Lower leg skin (tissue), 4 donors: ENCODE data around the gene SNX33. TPM values are rescaled to one million over a fixed set of nuclear protein-coding genes. Genes with fewer than 3 reads are reported as not detected.

ENCODE experiments used
- DNase-seq, 2 donors: peaks; one replicate each; pipeline ENCODE4 v3.0.0-alpha.2; 2019; ENCODE audit warnings: low spot score in 2 of 2
- H3K4me3 ChIP-seq: fragments of 200-600 bp; sonication (generic); 2 replicates; pipeline ENCODE4 v1.5.1; 2017; ENCODE audit warnings: mild to moderate bottlenecking, low read depth; ENCODE audit not compliant: poor library complexity, severe bottlenecking
- CTCF ChIP-seq, 3 donors: fragments of 450-650 bp; IDR thresholded peaks; one replicate each; pipeline ENCODE4 v1.5.1; 2016; ENCODE audit warnings: antibody characterized with exemption in 3 of 3, mild to moderate bottlenecking in 3 of 3, moderate library complexity in 2 of 3
- POLR2A ChIP-seq, 2 donors: fragments of 450-650 bp; IDR thresholded peaks; one replicate each; pipeline ENCODE4 v1.6.1; 2016 to 2017; ENCODE audit warnings: antibody characterized with exemption in 2 of 2, mild to moderate bottlenecking in 1 of 2, moderate library complexity in 1 of 2
- WGBS, 2 donors: methylation state at CpG; one replicate each; pipeline ENCODE4 v1.1.5; 2018; 5-methylcytosine and 5-hydroxymethylcytosine counted together
- intact Hi-C: fragments of 100-400 bp; cut with DNase I; formaldehyde crosslinking; loops from one replicate; pipeline ENCODE4 v1.15.0; 2023; ENCODE audit warnings: low total_unique reads
- total RNA-seq, 4 donors: library from RNA; depleted of rRNA; stranded (reverse); fragments of >200 nt; gene quantifications; one replicate each; pipeline ENCODE4 v1.1.0, GENCODE V29; 2016

SNX33 gene
- total RNA-seq, 4 donors from 2014 or later = 24.8 to 40.5 (median 35.5) TPM

- no peak for DNase-seq
- TF ChIP-seq POLR2A (IDR thresholded peaks at IDR 0.05) (no peak), CTCF (IDR thresholded peaks at IDR 0.05) (no peak)
- intact Hi-C loops = no loop called here
- H3K4me3 ChIP-seq = no peak overlapping the region
Observed at GRCh38 chr15:75616766-75617165, 30.9 kb upstream of the SNX33 start.

GRCh38 chr15:75620058-75620820, 27.5 kb upstream of the SNX33 start:
- intact Hi-C loops = no loop called here
- TF ChIP-seq POLR2A (IDR thresholded peaks at IDR 0.05) (no peak), CTCF (IDR thresholded peaks at IDR 0.05) (no peak)
- WGBS, 2 donors = 16 to 21% methylated on average over 4 of the region's 4 CpGs
- DNase-seq = peak in 1 of 2 donors; percentile 34
- H3K4me3 ChIP-seq = no peak overlapping the region

DNA sequence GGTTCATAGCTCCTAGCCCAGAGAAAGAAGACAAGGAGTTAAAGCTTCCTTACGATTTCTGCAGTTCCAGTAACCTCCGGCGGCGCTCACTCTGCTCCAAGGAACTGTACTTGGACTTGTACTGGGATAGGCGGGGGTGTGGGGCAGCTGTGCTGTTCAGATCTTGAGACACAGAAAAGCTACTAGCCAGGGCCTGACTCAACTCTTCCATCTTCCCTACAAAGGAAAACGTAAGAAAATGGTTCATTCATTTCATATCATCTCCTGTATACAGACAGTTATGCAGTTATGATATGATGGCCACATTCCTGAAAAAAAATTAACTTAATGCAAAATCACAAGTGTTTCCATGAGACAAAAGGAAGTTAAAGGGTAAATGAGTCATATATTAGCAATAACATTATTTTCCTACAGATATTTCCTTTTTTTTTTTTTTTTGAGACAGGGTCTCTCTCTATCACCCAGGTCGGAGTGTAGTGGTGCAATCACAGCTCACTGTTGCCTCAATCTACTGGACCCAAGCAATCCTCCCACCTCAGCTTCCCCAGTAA, 26.8 kb upstream of the SNX33 start:
- intact Hi-C loops = no loop called here
- peak; percentile 81 to 96 for DNase-seq
- WGBS, 2 donors = 15 to 30% methylated on average over 7 of the region's 7 CpGs
- no peak overlapping the region for H3K4me3 ChIP-seq
- TF ChIP-seq CTCF (IDR thresholded peaks at IDR 0.05) = peak in 1 of 3 donors; percentile 45
- no peak for TF ChIP-seq POLR2A (IDR thresholded peaks at IDR 0.05)

- no peak for TF ChIP-seq CTCF (IDR thresholded peaks at IDR 0.05)
- TF ChIP-seq POLR2A (IDR thresholded peaks at IDR 0.05) = no peak
- no peak overlapping the region for H3K4me3 ChIP-seq
- DNase-seq = no peak
- WGBS, 2 donors = 71 to 78% methylated on average over 2 of the region's 2 CpGs
- intact Hi-C loops = no loop called here
Observed at GRCh38 chr15:75622505-75622904, 25.2 kb upstream of the SNX33 start.

DNA sequence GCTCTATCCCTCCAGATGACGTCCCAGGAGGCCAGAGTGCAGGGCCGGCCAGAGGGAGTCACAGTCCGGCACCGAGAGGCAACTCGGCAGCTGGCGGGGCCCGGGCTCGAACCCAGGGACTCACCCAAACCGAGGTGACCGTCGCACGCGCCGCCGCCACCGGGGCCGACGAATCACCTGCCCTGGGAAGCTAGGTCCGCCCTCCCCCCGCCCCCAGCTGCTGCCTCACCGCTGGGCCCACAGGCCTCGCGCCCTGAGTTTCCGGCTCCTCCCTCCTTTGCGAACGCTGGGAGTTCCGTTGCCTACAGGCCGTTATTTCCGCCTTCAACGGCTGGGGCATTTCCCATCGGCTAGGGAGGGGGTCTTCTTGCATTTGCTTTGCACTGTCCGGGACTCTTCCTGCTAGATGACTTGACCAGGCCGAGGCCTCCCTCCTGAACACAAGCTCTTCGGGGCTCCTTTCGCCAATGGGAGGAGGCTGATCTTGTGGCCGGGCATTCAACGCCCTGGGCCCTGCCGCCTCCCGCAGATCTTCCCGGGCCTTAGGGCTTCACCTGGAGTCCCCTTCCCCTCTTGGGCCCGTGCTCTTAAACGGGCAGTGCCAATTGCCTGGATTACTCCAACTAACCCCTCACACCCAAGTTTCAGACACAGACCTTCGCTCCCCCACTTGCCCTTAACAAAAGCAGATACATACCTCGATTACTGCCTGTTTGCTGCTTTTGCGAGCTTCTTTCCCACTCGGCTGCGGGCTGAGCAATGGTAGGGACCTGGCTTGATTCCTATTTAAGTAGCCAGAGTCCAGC, 22.0 kb upstream of the SNX33 start, which contains the start of gene SNUPN:
SNUPN (minus strand) TSS at position 184 of the 806 bp plus-strand sequence. CDS start 4,674 bp downstream, outside the sequence.
- TF ChIP-seq CTCF (IDR thresholded peaks at IDR 0.05) (no peak), POLR2A (IDR thresholded peaks at IDR 0.05) (no peak)
- intact Hi-C loops = no loop called here
- 0 to 1% methylated on average over 23 to 43 of the region's 47 CpGs for WGBS, 2 donors
- DNase-seq = peak; percentile 93 to 99
- H3K4me3 ChIP-seq = peak within 1 kb of the TSS; percentile 99
